Measurements from ENCODE around the gene LPP. TPM values are rescaled to one million over a fixed set of nuclear protein-coding genes. Genes with fewer than 3 reads are reported as not detected.

LPP gene
- total RNA-seq, 1 experiment from 2014 or later: 54.0 TPM

DNA sequence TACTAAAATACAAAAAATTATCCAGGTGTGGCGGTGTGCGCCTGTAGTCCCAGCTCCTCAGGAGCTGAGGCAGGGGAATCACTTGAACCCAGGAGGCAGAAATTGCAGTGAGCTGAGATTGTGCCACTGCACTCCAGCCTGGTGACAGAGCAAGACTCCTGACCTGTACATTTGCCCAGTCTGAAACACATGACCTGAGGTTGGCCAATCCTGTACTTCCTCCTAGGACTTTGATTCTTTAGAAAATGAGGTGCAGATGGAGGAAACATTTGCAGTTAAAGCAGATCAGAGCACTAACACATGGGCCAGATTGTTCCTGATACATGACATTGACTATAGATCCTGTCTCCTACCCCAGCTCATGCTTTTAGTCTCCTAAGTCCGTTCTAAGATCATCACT is 28.9 kb upstream of the LPP start:
- BruUV-seq (replicated peaks): no TSS peak
- intact Hi-C loops (cut with micrococcal nuclease): no loop called here
- H2AFZ ChIP-seq (ENCODE audit: low read depth, low read length, poor library complexity, severe bottlenecking): no peak overlapping the region
- no peak overlapping the region for H3K27ac ChIP-seq (ENCODE audit: low read depth, low read length)
- no peaks in the 10 kb centered on the region for H3K27me3 ChIP-seq (ENCODE audit: insufficient read depth, low read length)
- POLR2A ChIA-PET: no interaction called here
- no peaks in the 10 kb centered on the region for H3K36me3 ChIP-seq (ENCODE audit: control insufficient read depth in 1 of 2, insufficient read depth in 2 of 2, low read length in 2 of 2)
- TF ChIP-seq FOSL1 (IDR thresholded peaks at IDR 0.05; ENCODE audit: low read depth) (no peak), RAD21 (IDR thresholded peaks at IDR 0.05; ENCODE audit: low read depth) (no peak), EZH2 (IDR thresholded peaks at IDR 0.05) (no peak), ZFX (IDR thresholded peaks at IDR 0.05) (no peak), ELF1 (IDR thresholded peaks at IDR 0.05; ENCODE audit: borderline replicate concordance, low read depth) (no peak), SIN3A (IDR thresholded peaks at IDR 0.05; ENCODE audit: low read depth) (no peak), JUND (IDR thresholded peaks at IDR 0.05) (no peak), TCF7L2 (IDR thresholded peaks at IDR 0.05; ENCODE audit: borderline replicate concordance, extremely low read depth, insufficient read depth, insufficient read length) (no peak), SP1 (IDR thresholded peaks at IDR 0.05; ENCODE audit: low read depth) (no peak), EZH2phosphoT487 (IDR thresholded peaks at IDR 0.05; ENCODE audit: borderline replicate concordance) (no peak)
- TF ChIP-seq, protein P1, sequence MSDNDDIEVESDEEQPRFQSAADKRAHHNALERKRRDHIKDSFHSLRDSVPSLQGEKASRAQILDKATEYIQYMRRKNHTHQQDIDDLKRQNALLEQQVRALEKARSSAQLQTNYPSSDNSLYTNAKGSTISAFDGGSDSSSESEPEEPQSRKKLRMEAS (IDR thresholded peaks at IDR 0.05): no peak
- TF ChIP-seq, protein P2, sequence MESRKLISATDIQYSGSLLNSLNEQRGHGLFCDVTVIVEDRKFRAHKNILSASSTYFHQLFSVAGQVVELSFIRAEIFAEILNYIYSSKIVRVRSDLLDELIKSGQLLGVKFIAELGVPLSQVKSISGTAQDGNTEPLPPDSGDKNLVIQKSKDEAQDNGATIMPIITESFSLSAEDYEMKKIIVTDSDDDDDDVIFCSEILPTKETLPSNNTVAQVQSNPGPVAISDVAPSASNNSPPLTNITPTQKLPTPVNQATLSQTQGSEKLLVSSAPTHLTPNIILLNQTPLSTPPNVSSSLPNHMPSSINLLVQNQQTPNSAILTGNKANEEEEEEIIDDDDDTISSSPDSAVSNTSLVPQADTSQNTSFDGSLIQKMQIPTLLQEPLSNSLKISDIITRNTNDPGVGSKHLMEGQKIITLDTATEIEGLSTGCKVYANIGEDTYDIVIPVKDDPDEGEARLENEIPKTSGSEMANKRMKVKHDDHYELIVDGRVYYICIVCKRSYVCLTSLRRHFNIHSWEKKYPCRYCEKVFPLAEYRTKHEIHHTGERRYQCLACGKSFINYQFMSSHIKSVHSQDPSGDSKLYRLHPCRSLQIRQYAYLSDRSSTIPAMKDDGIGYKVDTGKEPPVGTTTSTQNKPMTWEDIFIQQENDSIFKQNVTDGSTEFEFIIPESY (IDR thresholded peaks at IDR 0.05; ENCODE audit: extremely low read depth, insufficient replicate concordance, low read length): no peak
- no peaks in the 10 kb centered on the region for H4K20me1 ChIP-seq (ENCODE audit: insufficient read depth)
- no peak overlapping the region for H3K4me2 ChIP-seq (ENCODE audit: low read length)
- CTCF ChIA-PET: no interaction called here
- H3K9me3 ChIP-seq (ENCODE audit: control insufficient read depth in 1 of 2, insufficient read depth in 1 of 2, low read depth in 1 of 2, low read length in 2 of 2): no peaks in the 10 kb centered on the region
- peaks cover 0 to 3% of the 10 kb centered on the region in 2 experiments; a peak in 1 of 4 replicates for H3K4me1 ChIP-seq (ENCODE audit: control insufficient read depth in 1 of 2, insufficient read depth in 2 of 2, low read length in 2 of 2)
- RAD21 ChIA-PET (ENCODE audit: low non-redundant PET in 1 of 2, low total read pairs in 2 of 2, uncharacterized antibody in 2 of 2, unreplicated experiment in 2 of 2): no interaction called here
- H3K4me3 ChIP-seq (replicated peaks in 1 of 2; ENCODE audit: low read depth in 1 of 2, low read length in 2 of 2): no peak overlapping the region
- no peak overlapping the region for H3K9ac ChIP-seq (ENCODE audit: low read length)
- no peaks in the 10 kb centered on the region for H3K79me2 ChIP-seq (ENCODE audit: insufficient read depth, low read length)
- H3K9me2 ChIP-seq (ENCODE audit: insufficient read depth): no peaks in the 10 kb centered on the region
- DNase-seq (ENCODE audit: low read depth, low spot score) (no peak), ATAC-seq (no peak)
